ENCODE data around the gene ZBED1.

ZBED1 gene

DNA sequence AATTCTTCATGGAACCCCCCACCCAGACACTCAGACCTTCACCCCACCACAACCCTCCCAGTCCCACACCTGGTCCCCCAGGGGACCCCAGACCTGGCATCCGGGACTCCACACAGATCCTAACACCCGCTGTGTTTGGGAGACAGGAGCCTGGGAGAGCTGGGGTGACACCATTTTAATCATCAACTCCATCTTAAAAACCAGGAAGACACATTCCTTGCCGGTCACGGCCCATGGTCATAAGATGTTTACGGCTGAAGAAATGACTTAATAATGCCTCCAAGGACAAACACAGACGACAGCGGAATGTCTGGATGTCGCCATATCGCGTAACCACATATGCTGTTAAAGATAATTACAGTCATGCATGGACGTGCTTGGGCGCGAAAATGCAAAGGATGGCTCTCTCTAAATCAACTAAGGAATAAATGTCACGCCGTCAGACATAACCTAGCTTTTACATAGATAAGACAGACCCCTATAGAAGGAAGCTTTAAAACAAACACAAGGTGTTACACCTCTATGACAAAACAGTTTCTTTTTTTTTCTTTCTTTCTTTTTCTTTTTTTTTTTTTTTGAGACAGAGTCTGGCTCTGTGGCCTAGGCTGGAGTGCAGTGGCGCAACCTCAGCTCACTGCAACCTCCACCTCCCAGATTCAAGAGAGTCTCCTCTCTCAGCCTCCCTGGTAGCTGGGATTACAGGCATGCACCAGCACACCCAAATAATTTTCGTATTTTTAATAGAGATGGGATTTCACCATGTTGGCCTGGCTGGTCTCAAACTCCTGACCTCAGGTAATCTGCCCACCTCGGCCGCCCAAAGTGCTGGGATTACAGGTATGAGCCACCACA is 2.1 kb upstream of the ZBED1 start:
- no peak for DNase-seq (ENCODE audit: insufficient read length)
- no peak for FAIRE-seq
- TF ChIP-seq POLR2A (IDR thresholded peaks at IDR 0.05; ENCODE audit: low read depth, low read length) (no peak), TAF1 (IDR thresholded peaks at IDR 0.05; ENCODE audit: borderline replicate concordance, low read depth, low read length) (no peak)

DNA sequence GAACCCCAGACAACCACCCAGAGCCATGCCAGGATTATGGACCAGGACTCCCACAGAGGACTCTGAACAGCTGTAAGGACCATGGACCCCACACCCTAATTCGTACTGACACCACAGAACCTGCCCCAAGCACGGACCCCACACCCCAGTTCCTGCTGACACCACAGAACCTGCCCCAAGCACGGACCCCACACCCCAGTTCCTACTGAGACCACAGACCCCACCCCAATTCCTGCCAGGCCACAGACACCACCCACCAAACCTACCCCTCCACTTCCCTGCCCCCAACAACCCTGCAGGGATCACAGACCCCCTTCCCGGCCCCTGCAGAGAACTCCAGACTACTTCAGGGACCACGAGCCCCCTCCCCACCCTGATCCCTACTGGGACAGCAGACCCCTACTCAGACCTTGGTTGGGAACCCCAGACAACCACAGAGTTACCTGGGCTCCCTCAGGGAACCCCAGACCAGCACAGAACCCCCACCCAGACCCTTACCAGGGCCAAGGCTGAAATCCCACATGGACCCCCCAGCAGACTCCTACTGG is 1.4 kb upstream of the ZBED1 start:
- FAIRE-seq = no peak
- TF ChIP-seq POLR2AphosphoS5 (IDR thresholded peaks at IDR 0.05; ENCODE audit: low read depth, low read length) = no peak
- TF ChIP-seq TAF1 (IDR thresholded peaks at IDR 0.05; ENCODE audit: borderline replicate concordance, low read depth, low read length) = no peak
- TF ChIP-seq POLR2A (IDR thresholded peaks at IDR 0.05; ENCODE audit: low read depth, low read length) = no peak
- DNase-seq (ENCODE audit: insufficient read length) = no peak

DNA sequence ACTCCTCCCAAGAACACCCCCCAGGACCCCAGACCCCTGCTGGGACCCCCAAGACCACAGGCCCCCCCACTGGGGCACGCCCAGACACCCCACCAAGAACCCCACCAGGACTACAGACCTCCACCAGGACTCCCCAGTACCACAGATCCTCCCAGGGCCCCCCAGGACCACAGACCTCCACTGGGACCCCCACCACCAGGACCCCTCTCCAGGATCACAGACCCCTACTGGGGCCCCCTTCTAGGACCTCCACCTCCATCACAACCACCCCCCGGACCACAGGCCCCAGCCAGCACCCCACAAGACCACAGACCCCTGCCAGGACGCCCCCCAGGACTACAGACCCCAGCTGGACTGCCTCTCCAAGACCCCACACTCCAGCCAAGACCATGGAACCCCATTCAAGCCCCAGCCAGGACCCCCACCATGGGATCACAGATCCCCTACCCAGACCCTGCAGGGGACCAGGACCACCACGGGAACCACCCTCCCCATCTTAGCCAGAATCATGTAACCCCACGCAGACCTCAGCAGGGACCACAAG is 855 bp upstream of the ZBED1 start:
- no peak for DNase-seq (ENCODE audit: insufficient read length)
- TF ChIP-seq POLR2A (IDR thresholded peaks at IDR 0.05; ENCODE audit: low read depth, low read length) (no peak), TAF1 (IDR thresholded peaks at IDR 0.05; ENCODE audit: borderline replicate concordance, low read depth, low read length) (no peak), POLR2AphosphoS5 (IDR thresholded peaks at IDR 0.05; ENCODE audit: low read depth, low read length) (no peak)
- FAIRE-seq = peak; percentile 40

DNA sequence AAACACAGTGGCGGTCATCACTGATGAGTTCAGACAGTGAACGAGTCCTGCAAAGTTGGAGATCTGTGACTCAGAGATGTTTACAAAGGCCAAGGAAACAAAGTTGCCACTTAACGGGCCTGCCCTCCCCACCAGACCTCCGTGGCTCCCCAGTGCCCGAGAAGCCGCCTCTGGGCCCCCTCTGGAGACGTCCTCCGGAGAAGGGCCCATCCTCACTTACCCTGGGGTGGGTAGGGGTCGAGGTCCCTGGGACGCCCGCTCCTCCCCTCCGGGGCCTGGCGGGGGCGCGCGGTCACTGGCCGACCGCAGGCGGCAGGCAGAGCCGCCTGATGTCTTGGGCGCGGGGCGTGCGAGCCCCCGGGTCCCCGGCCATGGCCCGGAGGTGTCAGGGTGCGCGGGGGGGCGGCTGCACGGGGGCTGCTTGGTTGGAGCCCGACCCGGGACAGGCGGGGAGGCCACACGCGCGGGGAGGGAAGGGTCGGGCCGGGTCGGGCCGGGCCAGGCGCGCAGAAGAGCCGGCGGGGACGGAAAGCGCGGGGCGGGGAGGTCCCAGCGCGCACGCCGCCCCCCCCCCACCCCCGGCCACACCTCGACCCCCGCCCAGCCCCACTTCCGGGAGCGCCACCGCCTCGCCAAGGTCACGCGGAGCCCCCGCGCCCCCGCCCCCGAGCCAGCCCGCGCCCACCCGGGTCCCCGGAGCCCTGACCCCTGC is 529 bp downstream of the ZBED1 start:
- TF ChIP-seq POLR2AphosphoS5 (IDR thresholded peaks at IDR 0.05; ENCODE audit: low read depth, low read length) = no peak; the same call in 1 of the 2 replicates
- no peak for TF ChIP-seq POLR2A (IDR thresholded peaks at IDR 0.05; ENCODE audit: low read depth, low read length)
- TF ChIP-seq TAF1 (IDR thresholded peaks at IDR 0.05; ENCODE audit: borderline replicate concordance, low read depth, low read length) = no peak
- peak; percentile 61 for DNase-seq (ENCODE audit: insufficient read length)
- no peak for FAIRE-seq

DNA sequence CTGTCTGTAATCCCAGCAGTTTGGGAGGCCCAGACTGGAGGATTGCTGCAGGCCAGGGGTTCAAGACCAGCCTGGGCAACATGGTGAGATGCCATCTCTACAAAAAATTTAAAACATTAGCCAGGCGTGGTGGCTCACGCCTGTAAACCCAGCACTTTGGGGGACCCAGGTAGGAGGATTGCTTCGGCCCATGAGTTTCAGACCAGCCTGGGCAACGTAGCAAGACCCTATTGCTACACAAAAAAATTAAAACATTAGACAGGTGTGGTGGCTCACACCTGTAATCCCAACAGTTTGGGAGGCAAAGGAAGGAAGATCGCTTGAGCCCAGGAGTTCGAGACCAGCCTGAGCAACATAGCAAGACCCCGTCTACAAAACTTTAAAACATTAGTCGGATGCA is 1.3 kb downstream of the ZBED1 start:
- TF ChIP-seq POLR2A (IDR thresholded peaks at IDR 0.05; ENCODE audit: low read depth, low read length) (no peak), POLR2AphosphoS5 (IDR thresholded peaks at IDR 0.05; ENCODE audit: low read depth, low read length) (no peak), TAF1 (IDR thresholded peaks at IDR 0.05; ENCODE audit: borderline replicate concordance, low read depth, low read length) (no peak)
- FAIRE-seq (peak; percentile 69), DNase-seq (ENCODE audit: insufficient read length) (no peak)

DNA sequence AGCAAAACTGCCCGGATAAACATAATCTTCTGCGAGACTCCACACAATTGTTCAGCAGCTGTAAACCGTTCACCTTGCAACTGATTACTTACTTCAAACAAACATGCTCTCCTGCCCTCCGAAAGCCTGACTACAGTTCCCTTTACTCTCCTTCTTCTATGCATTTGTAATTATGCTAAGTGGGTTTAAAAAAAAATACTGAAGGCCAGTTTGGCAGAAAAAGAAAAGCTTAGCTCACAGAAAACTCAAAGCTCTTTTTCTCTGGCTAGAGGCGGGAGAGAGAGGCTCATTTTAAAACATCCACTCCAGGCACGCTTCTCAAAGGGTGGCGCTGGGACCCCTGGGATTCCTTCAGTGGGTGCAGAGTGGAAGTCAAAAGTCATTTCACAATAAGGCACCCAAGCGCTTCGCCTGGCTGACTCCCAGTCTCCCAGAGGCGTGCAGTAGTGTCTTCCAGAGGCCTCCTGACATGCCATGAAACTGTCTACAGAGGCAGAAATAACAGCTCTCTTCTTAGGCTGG is 1.9 kb downstream of the ZBED1 start:
- no peak for TF ChIP-seq POLR2A (IDR thresholded peaks at IDR 0.05; ENCODE audit: low read depth, low read length)
- TF ChIP-seq POLR2AphosphoS5 (IDR thresholded peaks at IDR 0.05; ENCODE audit: low read depth, low read length) = no peak
- TF ChIP-seq TAF1 (IDR thresholded peaks at IDR 0.05; ENCODE audit: borderline replicate concordance, low read depth, low read length) = no peak
- DNase-seq (ENCODE audit: insufficient read length) (no peak), FAIRE-seq (peak; percentile 89)

DNA sequence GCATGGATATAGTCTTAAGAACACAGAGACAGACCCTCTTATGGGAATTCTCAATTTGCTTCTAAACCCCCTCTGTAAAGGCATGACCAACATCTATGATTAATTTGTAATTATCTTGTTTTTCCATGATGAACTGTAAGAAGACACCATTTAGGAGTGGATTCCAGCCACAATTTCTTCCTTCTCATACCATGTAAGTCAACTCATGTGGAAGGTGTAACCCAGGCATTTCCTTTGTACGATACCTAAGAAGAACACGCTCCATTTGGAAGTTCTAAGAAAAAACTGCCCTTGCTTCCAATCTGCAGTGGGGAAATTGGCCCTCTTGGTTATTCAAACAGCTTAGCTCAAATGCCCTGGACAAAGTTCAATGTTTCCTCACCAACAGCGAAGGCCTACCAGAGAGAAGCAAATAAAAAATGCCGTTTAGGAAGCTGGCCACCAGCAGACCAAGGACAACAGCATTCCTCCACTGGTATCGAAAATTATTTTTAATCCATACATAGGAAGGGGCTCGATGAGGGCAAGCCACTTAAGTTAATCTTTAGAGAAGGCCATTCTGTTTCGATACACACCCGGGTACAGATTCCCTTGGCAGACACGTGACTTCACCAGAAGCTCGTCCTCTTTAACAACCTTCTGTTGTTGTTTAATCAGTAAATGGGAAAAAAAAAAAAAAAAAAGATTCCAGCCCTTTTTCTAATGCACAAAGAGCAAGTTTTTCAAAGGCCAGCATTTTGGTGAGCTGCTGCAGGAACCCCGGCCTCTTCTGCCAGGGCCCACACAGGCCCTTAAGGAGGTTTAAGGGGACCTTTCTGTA is 2.6 kb downstream of the ZBED1 start:
- DNase-seq (ENCODE audit: insufficient read length) = no peak
- FAIRE-seq = peak; percentile 67

DNA sequence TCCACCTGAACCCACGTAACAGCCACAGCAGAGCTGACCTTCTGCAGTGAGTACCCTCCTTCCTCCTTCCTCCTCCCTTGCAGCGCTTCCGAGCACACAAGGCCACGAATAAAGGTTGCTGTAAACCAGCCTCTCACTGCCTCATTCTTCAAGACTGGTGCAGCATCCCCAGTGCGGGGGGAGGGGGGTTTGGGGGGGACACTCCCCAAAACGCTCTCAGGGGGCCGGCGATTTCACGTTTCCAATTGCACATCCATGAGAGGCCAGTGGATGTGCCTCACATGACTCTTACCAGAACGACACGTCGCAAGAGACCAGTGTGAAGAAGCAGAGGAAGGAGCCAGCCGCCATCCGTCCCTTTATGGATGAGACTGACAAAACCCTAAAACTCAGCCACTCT is 5.2 kb downstream of the ZBED1 start:
- no peak for DNase-seq (ENCODE audit: insufficient read length)
- FAIRE-seq = no peak
- TF ChIP-seq POLR2AphosphoS5 (IDR thresholded peaks at IDR 0.05; ENCODE audit: low read depth, low read length) (peak; percentile 49; the same call in 1 of the 2 replicates), POLR2A (IDR thresholded peaks at IDR 0.05; ENCODE audit: low read depth, low read length) (no peak), TAF1 (IDR thresholded peaks at IDR 0.05; ENCODE audit: borderline replicate concordance, low read depth, low read length) (no peak)

More for the DNA sequence above, 2.6 kb downstream of the ZBED1 start:
- no peak for TF ChIP-seq POLR2AphosphoS5 (IDR thresholded peaks at IDR 0.05; ENCODE audit: low read depth, low read length)
- TF ChIP-seq POLR2A (IDR thresholded peaks at IDR 0.05; ENCODE audit: low read depth, low read length) = no peak
- TF ChIP-seq TAF1 (IDR thresholded peaks at IDR 0.05; ENCODE audit: borderline replicate concordance, low read depth, low read length) = no peak

DNA sequence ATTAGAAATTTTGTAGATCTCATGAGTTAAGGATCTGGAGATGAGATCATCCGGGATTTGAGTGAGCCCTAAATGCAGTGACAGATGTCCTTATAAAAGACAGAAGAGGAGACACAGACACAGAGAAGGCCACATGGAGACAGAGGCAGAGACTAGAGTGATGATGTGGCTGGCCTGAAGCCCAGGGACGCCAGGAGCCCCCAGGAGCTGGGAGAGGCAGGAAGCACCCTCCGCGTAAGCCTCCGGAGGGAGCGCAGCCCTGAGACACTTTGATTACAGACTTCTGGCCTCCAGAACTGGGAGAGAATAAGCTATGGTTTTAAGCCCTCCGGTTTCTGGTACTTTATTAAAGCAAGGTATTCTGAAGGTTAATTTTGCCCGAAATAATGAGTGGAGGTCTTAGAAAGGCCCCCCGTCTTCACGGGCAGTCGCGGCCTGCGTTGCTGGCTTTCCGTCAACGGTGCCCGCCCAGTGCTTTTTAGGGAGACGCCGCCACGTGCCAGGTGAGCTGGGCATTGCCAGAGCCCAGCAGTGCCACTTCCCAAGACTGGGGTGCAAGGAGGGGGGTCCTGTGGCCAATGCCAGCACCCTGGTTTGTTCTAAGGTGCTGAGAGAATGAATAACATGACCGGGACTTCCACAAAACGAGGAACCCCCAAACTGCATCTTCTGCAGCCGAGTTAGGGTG is 8.1 kb downstream of the ZBED1 start:
- FAIRE-seq (no peak), DNase-seq (ENCODE audit: insufficient read length) (no peak)
- TF ChIP-seq POLR2AphosphoS5 (IDR thresholded peaks at IDR 0.05; ENCODE audit: low read depth, low read length) = no peak
- no peak for TF ChIP-seq TAF1 (IDR thresholded peaks at IDR 0.05; ENCODE audit: borderline replicate concordance, low read depth, low read length)
- no peak for TF ChIP-seq POLR2A (IDR thresholded peaks at IDR 0.05; ENCODE audit: low read depth, low read length)

DNA sequence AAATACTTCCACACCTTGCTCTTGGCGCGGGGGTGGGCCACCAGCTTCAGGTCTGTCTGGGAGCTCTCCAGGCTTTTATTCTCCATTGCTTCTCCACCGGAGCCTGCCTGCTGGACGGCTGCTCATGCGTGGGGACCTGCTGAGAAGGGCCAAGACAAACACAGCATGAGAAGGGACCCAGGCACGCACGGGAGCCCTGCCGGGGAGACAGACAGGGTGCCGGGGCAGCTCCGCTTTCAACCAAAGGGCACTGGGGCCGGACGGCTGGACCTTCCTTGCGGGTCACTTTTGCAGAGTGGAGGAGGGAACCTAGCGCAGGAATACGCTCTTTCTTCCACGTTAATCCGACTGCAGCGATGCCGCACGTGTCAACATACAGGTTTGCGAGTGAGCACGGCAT is 10.1 kb downstream of the ZBED1 start:
- no peak for TF ChIP-seq POLR2AphosphoS5 (IDR thresholded peaks at IDR 0.05; ENCODE audit: low read depth, low read length)
- no peak for TF ChIP-seq POLR2A (IDR thresholded peaks at IDR 0.05; ENCODE audit: low read depth, low read length)
- DNase-seq (ENCODE audit: insufficient read length) (no peak), FAIRE-seq (no peak)
